Renal cortical epithelial cell (primary cell): ENCODE results near the gene IFI27L1. TPM values are rescaled to one million over a fixed set of nuclear protein-coding genes. Genes with fewer than 3 reads are reported as not detected.

Experiments
- DNase-seq: peaks from one replicate; pipeline ENCODE4 v3.0.0-alpha.2; 2011; ENCODE audit warnings: low read depth
- total RNA-seq: library from RNA; depleted of rRNA; stranded (reverse); fragments of >200 nt; gene quantifications from 2 replicates; pipeline ENCODE4 v1.2.3, GENCODE V29; 2014

The IFI27L1 gene
- total RNA-seq, 1 donor from 2014 or later: 7.5 TPM

GRCh38 chr14:94132285-94132887, 51.3 kb downstream of the IFI27L1 start:
- peak; percentile 68 for DNase-seq

GRCh38 chr14:94135476-94135875, 54.4 kb downstream of the IFI27L1 start:
- DNase-seq: no peak

GRCh38 chr14:94136575-94137331, 55.6 kb downstream of the IFI27L1 start:
- peak; percentile 67 for DNase-seq

- DNase-seq: no peak
These were observed 57.1 kb downstream of the IFI27L1 start for GRCh38 chr14:94138251-94138650.

- DNase-seq: no peak
These were observed 57.9 kb downstream of the IFI27L1 start for GRCh38 chr14:94139006-94139405.

- DNase-seq: no peak
These were observed 58.3 kb downstream of the IFI27L1 start for GRCh38 chr14:94139421-94139820.

- DNase-seq: no peak
These were observed 61.1 kb downstream of the IFI27L1 start for GRCh38 chr14:94142247-94142646.

GRCh38 chr14:94142836-94143235, 61.7 kb downstream of the IFI27L1 start:
- no peak for DNase-seq

GRCh38 chr14:94143239-94143638, 62.1 kb downstream of the IFI27L1 start:
- DNase-seq: no peak

- no peak for DNase-seq
These were observed 62.6 kb downstream of the IFI27L1 start for GRCh38 chr14:94143711-94144110.

GRCh38 chr14:94144765-94145164, 63.7 kb downstream of the IFI27L1 start:
- no peak for DNase-seq

GRCh38 chr14:94145902-94146527, 64.9 kb downstream of the IFI27L1 start:
- no peak for DNase-seq

Other genes starting within 250 kb of the IFI27L1 start
- not detected in 2 replicates for gene FAM181A, start 154.0 kb upstream of the IFI27L1 start, total RNA-seq
- 0.05 and 0.35 TPM in 2 replicates for gene ASB2, start 104.7 kb upstream of the IFI27L1 start, total RNA-seq
- not detected in 2 replicates for gene CCDC197, start 84.0 kb upstream of the IFI27L1 start, total RNA-seq
- 6.4 and 14.2 TPM in 2 replicates for gene OTUB2, start 55.0 kb upstream of the IFI27L1 start, total RNA-seq
- 114 and 161 TPM in 2 replicates for gene DDX24, start 108 bp upstream of the IFI27L1 start, total RNA-seq
- 3.0 and 179 TPM in 2 replicates for gene IFI27, start 29.4 kb downstream of the IFI27L1 start, total RNA-seq
- gene IFI27L2, start 48.3 kb downstream of the IFI27L1 start, total RNA-seq: 31.2 and 53.8 TPM in 2 replicates
- gene PPP4R4, start 93.0 kb downstream of the IFI27L1 start, total RNA-seq: 1.2 and 3.3 TPM in 2 replicates
- gene SERPINA10, start 212.0 kb downstream of the IFI27L1 start, total RNA-seq: not detected in 2 replicates
- gene SERPINA6, start 242.0 kb downstream of the IFI27L1 start, total RNA-seq: 0.35 and 0.65 TPM in 2 replicates